Head of caudate nucleus (tissue), 42 donors: ENCODE results near the gene ZBTB20.

Experiments
- DNase-seq, 42 donors: peaks; one replicate each; pipeline versions ENCODE4 v3.0.0 to v3.0.0-alpha.2; 2020 to 2021; ENCODE audit warnings: mixed read lengths in 7 of 42
- intact Hi-C: fragments of 100-400 bp; cut with DNase I; formaldehyde crosslinking; loops from one replicate; pipeline ENCODE4 v1.15.0; 2022

The ZBTB20 gene

GRCh38 chr3:115062412-115062956, 84.6 kb downstream of the ZBTB20 start:
- intact Hi-C loops, result no loop called here

DNA sequence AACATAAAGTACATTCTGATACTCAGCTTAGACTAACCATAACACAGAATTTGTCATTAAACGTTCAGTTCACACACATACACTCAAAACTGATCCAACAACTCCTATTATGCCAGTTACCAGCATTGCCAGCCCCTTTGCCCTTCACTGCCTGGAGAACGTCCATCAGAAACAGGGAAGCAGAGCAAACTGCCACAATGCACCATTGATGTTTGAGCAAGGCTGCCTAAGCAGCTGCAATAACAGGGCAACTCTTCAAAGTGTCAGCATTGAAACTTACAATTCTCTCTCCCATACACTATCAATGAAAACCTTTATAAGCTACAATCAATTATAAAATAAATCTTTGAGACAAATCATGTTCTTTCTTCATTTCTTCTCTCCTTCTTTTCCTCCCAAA, 85.1 kb downstream of the ZBTB20 start:
- intact Hi-C loops, result no loop called here
- peak; percentile 27 to 95 (median 83) for DNase-seq

More at GRCh38 chr3:115062412-115062956, 84.6 kb downstream of the ZBTB20 start:
- no peak for DNase-seq

GRCh38 chr3:115052906-115053305, 94.2 kb downstream of the ZBTB20 start:
- intact Hi-C loops, result no loop called here

DNA sequence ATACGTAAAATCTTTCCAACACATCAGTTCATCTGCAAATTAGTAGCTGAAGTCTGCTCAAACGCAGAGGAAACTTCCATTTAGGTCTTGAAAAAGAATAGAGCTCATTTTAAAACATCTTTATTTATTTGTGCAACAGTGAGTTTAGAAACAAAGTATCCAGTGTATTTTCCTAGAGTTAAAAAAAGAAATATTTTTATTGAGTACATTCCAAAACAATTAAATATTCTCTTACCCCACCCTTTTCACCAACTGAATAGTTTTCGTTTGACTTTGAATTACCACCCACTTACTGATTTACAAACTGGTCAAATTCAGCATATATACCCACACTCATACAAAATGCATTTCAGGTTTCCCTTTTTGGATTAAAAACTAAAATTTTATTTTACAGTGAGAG, 104.7 kb downstream of the ZBTB20 start:
- intact Hi-C loops, result no loop called here
- no peak for DNase-seq

More at GRCh38 chr3:115052906-115053305, 94.2 kb downstream of the ZBTB20 start:
- no peak for DNase-seq

DNA sequence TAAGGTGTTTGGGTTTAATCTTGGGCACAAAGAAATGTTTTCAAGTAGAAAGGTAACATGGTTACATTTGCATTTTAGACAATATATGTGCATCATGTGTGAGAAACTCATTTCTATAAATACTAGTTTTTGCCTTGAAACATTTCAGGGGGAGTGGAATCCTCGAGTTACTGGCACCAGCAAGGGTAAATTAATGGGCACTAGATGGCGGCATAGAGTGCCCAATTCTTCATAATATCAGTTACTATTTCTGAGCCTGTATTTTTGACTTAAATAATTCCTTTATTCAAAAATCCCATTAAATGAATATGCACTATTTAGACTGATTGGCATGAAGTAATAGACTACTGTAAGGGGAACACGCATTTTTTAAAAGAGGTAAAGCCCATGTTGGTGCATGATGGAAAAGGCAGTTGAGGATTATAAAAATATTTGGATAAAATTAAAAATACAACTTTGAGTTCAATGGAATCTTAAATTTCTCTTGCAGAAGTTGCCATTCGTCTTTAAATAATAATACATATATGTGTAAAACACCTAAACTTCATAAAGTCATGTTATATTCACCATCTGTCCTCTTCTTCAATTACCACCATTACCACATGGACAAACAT, 106.3 kb downstream of the ZBTB20 start:
- intact Hi-C loops, result no loop called here
- DNase-seq, result peak in 35 of 42 donors; percentile 2 to 84 (median 45)

GRCh38 chr3:115040246-115040645, 106.8 kb downstream of the ZBTB20 start:
- intact Hi-C loops, result no loop called here
- no peak for DNase-seq

- DNase-seq, result no peak
- intact Hi-C loops, result no loop called here
These were observed 108.3 kb downstream of the ZBTB20 start for GRCh38 chr3:115038817-115039216.

DNA sequence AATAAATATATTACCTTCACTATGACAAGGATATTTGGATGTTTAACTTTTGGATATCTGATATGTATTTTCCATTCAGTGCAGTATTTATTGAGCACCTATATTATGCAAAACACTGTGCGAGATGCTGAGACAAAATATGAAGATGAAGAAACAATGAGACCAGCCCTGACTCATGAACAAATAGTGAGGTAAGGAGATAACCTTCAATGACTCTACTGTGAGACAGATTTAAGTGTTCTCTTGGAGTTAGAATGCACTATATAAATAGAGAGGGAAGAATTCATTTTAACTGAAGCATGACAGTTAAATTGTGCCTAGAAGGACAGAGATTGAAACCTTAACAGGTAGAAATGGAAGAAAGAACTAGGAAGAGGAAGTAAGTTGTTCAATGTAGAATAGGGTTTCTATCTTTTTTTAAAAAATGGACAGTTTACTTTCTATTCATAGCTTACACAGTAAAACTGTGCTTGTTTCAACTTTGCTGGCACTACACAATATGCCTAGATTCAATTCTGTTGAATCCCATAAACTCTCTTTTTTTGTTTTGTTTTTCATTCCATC, 124.2 kb downstream of the ZBTB20 start:
- intact Hi-C loops, result no loop called here
- DNase-seq, result no peak

DNA sequence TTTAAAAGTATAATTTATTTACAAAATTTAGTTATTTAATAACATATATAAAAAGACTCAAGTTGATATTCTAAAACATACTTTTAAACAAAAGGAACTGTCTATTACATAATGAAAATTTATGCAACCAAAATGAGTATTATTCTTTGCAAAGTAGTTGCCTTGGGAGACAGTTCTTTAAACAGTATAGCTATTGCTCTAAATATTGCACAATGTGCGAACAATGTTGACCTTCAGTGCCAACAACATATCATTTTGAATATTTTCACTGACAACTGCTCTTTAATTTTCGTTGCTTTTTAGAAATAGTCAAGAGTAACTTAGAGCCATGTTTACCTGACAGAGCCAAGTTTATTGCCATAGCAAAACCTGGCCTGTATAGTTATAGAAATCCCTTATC, 124.9 kb downstream of the ZBTB20 start:
- intact Hi-C loops, result no loop called here

DNA sequence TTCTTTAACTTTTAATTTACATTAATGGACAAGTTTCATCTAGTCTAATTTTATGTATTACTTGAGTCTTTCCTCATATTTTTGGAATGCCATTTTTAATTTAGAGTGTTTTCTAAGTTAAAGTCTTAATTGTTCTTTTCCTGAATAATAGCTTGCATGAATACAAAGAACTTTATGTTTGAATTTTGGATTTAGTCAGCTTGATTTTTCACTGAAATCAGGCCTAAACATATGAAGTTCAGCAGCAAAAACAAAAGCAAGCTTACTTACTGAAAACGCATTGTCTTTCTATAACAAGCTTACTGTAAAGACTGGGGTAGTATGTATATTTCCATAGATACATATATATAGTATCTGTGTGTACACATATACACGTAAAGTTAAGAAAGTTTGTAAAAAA, 126.0 kb downstream of the ZBTB20 start:
- intact Hi-C loops, result no loop called here
- no peak for DNase-seq

More for the DNA sequence above, 124.9 kb downstream of the ZBTB20 start:
- DNase-seq, result no peak

DNA sequence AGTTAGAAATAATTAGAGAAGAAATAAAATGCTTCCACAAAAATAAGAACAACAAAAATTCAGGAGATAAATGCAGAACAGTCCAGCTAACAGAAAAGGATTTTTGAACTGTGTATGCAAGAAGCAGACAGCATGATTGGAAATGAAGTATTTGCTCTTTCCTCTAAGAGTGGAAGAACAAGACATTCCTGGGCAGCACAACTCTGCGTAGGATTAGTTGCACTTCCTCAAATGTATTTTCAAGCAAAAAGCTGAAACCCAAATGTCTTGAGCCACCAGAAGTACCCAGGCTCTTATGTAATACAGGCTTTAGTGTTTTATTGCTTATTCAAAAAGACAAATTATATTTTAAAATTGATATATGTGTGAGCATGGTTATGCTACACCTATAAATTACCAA, 127.2 kb downstream of the ZBTB20 start:
- DNase-seq, result peak in 3 of 42 donors; percentile 6 to 36 (median 30)
- intact Hi-C loops, result no loop called here

- no peak for DNase-seq
- intact Hi-C loops, result no loop called here
These were observed 128.4 kb downstream of the ZBTB20 start for GRCh38 chr3:115018694-115019093.

DNA sequence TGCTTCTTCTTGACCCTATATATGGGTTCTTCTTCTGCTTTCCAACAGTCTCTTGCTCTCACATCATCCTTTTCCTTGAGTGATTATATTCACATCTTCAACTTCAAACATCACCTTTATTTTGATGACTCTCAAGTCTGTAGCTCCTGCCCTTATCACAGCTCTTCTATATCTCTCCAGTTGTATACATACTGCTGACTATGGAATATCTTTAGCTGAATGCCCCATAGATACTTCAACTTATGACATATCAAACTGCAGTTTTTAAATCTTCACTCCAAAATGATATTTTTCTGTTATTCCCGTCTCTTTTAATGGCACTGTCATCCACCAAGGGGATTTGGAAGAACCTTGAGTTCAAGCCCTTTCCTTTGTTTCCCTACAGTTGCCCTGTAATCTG, 139.1 kb downstream of the ZBTB20 start:
- DNase-seq, result no peak
- intact Hi-C loops, result no loop called here

GRCh38 chr3:115004201-115005140, 142.6 kb downstream of the ZBTB20 start:
- intact Hi-C loops, result no loop called here
- no peak for DNase-seq

DNA sequence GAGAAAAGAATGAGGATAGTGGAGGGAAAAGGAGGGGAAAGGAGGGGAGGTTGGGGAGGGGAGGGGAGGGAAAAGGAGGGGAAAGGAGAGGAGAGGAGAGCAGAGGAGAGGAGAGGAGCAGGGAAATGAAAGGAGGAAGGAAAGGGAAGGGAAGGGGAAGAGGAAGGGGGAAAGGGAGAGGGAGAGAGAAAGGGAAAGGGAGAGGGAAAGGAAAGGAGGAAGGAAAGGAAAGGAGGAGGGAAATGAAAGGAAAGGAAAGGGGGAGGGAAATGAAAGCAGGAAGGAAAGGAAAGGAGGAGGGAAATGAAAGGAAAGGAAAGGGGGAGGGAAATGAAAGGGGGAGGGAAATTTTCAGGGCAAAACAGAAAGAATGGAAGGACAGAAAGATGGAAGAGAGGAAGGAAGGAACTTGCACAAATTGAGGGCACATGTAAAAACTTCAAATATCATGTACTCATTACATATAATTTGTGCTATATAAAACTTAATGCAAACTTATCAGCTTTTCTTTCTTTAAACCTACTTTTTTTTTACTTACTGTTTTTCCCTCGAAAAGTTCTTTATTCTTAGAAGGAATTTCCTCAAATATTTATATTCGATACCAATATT, 148.0 kb downstream of the ZBTB20 start:
- DNase-seq, result no peak
- intact Hi-C loops, result no loop called here

DNA sequence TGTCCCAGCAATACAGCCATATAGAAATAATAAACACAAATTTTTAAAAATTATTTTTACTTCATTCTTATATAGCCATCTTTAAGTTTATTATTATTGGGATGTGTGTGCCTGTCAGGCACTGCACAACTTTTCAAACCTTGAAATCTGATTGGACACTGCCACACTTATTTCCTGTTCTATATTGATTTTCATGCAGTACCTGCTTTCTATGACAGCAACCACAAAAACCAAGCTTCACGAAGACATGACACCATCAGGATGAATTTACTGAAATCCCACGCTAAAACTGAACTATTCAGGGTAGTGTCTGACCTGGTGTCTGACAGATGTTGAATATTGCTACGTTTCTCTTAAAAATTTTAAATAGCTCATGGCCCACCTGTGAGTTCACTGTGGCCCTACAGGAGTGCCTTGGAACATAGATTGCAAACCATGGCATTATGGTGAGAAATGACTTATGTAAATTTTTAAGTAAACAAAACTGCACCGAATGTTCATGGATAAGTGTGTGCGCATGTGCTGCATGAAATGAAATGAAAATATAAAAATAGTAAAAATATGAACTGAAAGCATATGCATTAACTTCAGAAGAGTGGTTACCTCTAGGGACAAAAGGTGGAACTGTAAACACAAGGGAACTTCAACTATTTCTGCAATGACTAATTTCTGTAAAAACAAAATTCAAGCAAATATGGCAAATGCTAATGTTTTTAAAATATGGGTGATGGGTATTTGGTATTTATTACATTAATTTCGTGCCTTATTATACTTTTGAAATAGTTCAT, 152.3 kb downstream of the ZBTB20 start:
- DNase-seq, result no peak
- intact Hi-C loops, result no loop called here

DNA sequence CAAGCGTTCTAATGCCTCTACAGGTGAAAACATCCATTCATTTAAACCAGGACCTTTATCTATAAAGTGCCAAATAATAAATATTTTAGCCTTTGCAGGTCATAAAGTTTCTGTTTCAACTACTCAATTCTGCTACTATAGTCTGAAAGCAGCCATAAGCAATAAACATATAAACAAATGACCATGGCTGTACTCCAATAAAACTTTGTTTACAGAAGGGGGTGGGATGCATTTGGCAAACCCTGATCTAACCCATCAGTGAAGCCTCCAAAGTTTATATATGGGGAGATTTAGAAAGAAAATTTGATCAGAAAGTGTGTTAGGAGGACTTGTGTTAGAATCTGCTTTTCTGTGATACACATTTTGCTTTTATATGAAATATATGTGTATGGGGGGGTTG, 161.3 kb downstream of the ZBTB20 start:
- intact Hi-C loops, result no loop called here
- DNase-seq, result no peak

GRCh38 chr3:114983248-114983647, 163.8 kb downstream of the ZBTB20 start:
- intact Hi-C loops, result no loop called here
- no peak for DNase-seq

- intact Hi-C loops, result no loop called here
- DNase-seq, result no peak
These were observed 172.7 kb downstream of the ZBTB20 start for GRCh38 chr3:114974387-114974786.
